SKM-1 treated with dmso at 0.1 percent for 144 hours (cell line): ENCODE data around the gene KIAA0319L.

ENCODE experiments used
- DNase-seq: peaks from one replicate; lab custom pipeline; 2025; ENCODE audit not compliant: unreplicated experiment; lab: John Stamatoyannopoulos, UW

Gene KIAA0319L

DNA sequence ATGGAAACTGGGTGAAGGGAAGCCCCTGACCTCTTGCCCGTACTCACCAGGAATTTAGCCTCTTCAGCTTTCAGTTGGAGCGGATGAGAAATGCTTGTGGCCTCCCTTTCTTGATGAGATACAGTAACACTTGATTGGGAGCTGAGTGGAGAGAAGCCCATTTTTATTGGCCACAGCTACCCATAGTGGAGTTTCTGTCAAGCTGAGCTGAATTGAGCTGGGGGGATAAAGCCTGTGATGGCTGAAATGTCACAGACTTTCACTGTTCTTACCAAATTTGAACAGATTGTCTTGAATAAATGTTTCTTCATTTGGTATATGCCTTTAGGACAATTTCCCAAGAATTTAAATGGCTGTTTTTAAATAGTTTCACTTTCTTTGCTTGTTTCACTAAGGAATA is 162.8 kb downstream of the KIAA0319L start:
- DNase-seq: no peak

DNA sequence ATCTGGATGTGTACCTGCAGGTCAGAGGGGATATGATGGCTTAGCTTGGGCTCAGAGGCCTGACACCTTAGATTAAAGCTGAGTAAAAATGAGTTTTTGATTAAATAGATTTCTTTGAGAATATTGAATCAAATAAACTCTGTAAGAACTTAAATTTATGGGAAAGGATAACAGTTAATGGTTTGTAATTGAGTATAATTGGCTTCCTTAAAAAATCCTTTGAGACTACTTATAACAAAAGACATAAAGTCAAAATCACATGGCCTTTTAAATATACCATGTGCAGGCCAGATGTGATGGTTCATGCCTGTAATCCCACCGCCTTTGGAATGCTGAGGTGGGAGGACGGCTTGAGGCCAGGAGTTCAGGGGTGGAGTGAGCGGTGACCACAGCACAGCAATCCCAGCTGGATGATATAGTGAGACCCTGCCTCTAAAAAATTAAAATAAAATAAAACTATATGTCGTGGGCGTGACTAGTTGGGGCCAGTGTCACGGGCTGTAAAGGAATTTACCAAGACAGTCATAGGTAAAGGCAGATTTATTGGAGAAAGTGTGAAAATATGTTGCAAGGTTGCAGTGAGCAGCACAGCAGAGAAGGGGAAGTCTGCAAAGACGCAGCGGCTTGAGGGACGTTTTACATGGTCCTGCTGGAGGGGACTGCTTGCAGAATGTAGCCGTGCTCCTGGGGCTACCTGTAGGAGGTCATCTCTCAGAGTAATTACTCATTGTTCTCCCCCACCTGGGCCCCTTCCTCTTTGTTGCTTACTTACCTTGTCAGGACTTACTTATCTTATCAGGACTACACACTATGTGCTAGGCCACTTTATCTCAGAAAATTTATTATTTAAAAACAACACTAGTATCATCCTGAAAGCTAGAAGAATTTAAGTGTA is 166.4 kb downstream of the KIAA0319L start:
- DNase-seq: no peak

DNA sequence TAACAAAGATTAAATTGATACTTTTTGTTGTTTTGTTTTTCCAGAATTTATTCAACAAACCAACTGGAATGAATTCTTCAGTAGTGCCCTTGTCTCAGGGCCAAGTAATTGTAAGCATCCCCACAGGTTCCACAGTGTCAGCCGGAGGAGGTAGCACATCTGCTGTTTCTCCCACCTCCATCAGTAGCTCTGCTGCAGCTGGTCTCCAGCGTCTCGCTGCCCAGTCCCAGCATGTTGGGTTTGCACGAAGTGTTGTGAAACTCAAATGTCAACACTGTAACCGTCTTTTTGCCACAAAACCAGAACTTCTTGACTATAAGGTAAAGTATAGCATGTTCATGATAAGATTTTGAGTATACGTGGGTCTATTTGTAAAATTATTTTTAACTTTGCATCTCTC is 170.2 kb downstream of the KIAA0319L start:
- peak; percentile 20 for DNase-seq

DNA sequence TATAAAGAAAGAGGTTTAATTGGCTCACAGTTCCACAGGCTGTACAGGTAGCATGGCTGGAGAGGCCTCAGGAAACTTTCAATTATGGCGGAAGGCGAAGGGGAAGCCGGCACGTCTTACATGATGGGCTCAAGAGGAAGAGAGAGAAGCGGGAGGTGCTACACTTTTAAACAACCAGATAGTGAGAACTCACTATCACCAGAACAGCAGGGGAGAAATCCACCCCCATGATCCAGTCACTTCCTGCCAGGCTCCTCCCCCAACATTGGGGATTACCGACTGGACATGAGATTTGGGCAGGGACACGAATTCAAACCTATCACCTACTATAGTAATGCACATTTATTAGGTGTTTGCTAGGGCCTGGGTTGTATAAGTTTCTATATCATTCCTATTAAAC is 170.9 kb downstream of the KIAA0319L start:
- DNase-seq: no peak
